GM18868 (cell line): Measurements from ENCODE around the gene TMEM181.

Source experiments
- ATAC-seq: cut with Tn5 transposase; IDR thresholded peaks from one replicate; pipeline ENCODE4 v1.9.1; 2021; ENCODE audit warnings: mild to moderate bottlenecking, moderate library complexity; ENCODE audit not compliant: unreplicated experiment

Gene TMEM181

DNA sequence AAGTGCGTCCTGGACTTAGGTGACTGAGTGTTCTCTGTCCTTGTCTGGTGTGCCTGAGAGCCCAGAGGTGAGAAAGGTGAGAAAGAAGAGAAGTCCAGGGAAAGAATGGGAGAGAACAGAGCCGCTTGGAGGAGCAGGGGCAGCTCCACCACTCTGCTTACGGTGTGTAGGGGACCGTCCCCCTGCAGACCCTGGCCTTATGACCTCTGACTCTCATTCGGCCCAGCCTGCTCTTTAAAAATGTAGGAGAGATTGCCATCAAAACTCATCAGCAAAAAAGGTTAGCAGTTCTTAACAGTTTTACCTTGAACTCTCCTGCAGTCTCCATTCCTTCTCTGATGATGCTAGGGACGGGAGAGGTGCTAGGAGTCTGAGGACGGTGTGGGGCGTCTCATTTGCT is 2.0 kb downstream of the TMEM181 start:
- no peak for ATAC-seq

DNA sequence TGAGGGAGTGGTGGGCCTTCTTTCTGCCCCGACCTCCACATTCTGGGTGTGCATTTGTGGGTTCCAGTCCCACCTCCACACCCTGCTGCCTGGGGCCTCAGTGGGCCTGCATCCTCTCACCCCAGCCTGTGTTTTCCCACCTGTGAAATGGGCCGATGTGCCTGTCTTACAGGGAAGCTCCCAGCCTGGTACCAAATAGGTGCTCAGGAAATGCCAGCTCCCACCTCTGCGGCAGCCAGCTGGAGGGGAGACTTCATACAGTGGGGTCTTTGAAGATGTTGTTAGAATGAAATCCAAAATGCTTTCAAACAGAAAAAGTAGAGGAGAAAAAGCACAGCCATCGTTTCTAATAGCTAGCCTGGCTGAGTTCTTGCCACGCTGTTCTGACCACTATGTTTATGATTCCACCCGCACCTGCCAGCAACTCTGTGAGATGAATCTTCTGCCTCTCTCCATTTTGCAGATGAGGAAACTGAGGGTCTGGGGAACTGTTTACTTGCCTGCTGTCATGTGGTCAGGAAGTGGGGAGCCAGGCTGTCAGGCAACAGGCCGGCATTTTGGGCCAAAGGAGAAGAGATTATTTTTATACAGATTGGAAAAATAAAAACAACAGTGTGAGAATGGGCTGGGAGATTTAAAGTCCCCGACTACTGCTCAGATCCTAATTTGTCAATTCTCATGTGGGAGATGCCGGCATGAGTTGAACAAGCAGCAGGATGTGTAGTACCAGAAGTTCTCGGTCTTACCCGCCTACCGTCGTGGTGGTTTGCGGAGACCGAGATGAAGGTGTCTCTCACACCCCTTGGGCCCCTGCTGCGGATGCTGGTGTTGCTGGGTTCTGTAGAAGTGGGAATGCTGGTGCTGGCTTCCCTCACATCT is 4.6 kb downstream of the TMEM181 start:
- ATAC-seq: no peak

DNA sequence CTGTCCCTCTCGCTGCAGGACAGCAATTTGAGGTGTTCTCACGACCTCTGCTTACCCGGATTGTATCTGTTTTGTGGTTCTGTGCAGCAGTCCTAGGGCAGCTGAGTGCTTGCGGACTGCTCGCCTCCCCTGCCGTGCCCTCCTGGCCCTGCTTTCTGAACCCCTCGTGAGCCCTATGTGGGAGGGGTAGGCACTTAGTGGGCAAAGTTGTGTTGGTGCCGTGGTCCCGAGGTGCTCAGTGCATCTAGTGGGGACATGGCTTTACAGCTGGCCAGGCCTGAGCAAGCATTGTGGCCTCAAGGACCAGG is 5.2 kb downstream of the TMEM181 start:
- no peak for ATAC-seq

DNA sequence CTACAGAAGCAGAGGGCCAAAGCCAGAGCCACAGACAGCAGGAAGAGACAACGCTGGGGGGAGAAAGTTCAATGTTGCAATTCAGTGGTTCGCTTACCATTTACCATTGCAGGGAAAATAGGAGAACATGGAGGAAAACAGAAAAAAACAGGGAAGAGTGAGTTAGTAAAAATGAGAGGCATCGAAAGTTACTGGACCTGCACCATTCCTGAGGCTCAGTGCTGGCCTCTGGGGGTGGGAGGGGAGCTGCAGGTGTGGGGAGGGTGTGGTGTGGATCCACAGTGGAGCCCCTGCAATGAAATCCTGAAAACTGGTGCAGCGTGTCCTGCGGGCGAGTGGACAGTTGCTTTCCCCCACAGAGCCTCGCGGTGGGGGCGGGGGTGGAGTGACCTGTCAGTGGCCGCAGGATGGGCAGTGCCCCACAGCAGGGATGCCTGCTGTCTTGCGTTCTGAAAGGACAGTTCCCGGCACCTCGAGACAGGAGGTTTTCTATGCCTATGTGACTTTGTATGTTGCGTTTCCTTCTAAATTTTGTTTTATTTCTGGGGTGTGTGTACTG is 5.7 kb downstream of the TMEM181 start:
- no peak for ATAC-seq

DNA sequence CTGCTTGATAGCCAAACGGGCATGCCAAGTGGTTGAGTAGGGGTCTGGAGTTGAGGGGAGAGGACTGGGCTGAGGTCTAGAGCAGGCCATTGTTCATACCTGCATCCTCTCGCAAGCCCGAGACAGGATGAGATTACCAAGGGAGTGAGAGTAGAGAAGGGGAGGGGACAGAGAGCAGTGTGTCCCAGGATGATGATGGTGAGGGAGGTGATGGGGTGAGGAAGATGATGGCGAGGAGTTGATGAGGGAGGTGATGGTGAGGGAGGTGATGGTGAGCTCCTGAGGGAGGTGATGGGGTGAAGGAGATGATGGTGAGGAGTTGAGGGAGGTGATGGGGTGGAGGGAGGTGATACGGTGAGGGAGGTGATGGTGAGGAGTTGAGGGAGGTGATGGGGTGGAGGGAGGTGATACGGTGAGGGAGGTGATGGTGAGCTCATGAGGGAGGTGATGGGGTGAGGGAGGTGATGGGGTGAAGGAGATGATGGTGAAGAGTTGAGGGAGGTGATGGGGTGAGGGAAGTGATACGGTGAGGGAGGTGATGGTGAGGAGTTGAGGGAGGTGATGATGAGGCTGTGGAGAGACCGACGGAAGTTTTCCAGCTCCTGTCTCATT is 6.4 kb downstream of the TMEM181 start:
- no peak for ATAC-seq

DNA sequence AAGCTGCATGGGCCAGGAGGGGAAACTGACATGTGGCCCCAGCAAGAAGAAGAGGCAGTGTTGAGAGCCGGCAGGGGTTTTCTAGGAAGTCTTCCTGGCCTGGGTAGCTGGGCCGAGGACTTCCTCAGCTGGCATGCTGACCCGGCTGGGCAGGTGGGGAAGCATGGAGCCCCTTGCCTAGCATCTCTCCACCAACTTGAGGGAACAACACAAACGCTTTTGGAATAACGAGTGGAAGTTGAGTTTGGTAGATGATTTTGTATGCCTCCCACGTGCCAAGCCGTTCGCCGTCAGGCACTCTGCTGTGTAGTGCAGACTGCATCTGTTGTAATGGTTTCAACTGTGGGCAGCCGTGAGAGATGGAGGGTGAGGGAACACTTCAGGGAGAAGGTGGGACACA is 7.3 kb downstream of the TMEM181 start:
- no peak for ATAC-seq

DNA sequence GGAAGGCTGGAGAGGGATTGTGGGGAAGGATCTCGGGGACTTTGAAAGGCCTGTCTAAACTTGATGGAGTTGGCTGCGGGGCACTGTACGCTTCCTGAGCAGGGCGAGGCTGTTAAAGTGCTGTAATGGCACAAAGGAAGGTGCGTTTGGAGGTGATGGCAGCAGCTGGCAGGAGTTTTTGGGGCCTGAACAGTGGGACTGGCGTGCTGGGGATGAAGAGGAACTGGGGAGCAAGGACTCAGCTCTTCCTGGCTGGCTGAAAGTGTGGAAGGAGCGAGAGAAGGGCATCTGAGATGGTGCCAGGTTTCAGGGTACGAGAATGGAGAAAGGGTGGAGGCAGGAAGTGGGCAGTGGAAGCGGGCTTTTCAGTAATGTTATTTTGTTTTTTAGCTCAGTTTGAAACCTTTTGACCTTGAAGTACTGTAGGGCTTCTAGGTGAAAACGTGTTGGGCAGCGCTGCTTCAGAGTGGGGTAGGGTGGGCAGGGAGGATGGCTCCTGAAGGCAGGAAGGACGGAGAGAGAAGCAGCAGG is 8.0 kb downstream of the TMEM181 start:
- ATAC-seq: no peak

DNA sequence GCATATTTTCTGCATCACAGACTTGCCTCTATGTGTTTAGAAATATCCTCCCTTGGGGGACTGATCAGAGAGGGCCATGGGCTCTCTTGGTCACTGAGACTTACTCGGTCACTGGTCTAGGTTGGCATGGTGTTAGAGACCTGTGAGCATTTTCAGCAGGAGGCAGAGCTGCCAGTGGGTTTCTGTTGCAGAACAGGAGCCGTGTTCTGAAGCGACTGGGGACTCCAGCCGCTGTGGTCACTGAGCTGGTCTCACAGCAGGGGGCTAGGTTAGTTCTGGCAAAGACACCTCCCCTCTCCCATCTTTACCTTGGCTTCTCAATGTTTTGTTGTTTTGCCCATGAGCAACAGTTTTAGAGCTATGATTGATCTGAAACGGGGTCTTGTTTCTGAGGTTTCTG is 8.7 kb downstream of the TMEM181 start:
- no peak for ATAC-seq

DNA sequence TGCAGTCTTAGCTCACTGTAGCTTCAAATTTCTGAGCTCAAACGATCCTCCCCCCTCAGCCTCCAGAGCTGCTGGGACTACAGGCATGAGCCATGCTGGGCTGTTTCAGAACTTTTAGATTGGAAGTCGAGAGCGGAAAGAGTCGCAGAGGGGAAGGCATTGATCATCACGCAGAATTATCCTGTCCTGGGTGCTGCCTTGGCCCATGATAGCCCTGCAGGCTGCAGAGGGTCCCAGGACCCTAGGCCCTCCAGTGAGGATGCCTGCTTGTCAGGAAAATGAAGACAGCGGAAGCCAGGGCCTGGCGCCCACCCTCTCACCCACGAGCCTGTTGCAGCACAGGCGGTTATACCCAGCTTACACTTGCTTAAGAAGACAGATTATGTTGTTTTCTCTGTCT is 9.1 kb downstream of the TMEM181 start:
- no peak for ATAC-seq

DNA sequence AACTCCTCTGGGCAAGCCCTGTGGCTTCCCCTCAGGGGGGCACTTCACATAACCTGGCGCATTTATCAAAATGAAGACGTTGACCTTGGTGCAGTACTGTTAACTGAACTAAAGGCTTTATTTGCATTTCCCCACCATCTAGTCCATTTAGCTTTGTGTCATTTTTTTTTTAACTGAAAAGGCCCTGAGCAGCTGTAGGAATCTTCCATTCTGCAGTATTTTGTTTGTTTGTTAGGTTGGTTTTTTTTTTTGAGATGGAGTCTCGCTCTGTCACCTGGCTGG is 10.7 kb downstream of the TMEM181 start:
- no peak for ATAC-seq

DNA sequence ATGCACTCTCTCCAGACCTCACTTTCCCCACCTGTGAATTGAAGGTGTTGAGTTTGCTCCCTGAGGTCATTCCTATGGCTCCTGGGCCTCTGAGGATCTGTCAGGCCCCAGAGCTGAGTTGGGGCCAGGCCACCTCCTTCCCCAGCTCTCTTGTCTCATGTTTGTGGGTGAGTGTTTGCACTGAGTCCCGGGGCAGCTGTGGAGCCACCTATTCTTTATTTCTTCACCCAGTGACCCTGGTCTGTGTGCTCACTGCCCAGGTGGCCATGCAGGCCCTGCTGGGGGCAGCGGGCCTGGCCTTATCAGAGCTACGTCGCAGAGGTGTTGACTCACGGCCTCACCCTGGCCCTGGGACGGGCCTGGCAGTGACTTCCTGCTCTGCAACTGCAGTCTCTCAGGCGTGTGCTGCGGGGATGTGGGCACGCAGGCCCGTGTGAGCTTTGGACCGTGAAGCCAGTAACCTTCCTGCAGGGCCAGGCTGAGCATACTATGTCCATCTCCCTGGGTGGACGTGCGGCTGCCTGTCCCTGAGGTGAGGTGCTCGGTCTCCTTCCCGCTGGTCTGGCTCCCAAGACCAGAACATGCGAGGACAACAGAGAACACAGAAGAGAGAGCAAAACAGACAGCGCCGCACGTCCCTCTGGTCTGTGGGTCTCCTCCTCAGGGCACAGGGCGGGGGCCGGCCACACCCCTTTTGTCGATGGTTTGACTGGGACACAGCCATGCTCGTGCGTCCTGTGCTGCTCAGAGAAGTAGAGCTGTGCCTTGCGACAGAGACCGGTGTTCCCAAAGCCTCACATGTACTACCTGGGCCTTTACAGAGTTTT is 12.1 kb downstream of the TMEM181 start:
- no peak for ATAC-seq

DNA sequence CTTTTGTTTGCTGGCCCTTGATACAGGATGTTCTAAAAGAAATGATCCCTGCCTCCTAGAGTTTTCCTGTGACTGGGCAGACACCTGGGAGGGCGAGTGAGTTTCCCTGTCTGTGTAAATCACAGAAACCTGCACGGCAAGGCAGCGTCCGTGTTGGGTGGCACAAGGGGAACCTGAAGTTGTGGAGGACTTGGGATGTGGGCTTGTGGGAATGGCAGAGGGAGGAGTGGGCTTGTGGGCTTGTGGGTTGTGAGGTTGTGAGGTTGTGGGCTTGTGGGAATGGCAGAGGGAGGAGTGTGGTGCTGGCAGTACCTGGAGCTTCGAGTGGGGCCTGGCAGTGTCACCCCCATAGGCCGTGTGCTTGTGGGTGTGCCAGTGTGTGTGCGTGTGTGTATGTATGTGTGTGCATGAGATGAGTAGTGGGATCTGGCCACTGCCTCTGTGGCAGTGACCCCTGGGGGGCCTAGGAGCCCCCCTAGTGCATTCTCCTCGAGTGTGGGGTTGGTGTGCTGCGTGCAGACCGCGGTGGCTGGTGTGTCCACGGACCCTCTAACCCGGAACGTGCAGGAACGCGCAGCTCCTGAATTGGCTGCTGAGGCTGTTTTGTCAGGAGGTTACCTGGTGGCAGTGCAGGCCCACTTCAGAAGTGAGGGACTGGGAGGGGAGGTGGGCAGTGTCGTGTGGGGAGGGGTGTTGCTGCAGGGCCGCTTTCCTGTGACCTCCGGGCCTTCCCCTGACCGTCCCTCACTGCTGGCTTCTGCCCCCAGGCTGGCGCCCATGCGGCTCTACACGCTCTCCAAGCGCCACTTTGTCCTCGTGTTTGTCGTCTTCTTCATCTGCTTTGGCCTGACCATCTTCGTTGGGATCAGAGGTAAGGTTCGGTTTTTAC is 13.0 kb downstream of the TMEM181 start:
- no peak for ATAC-seq

DNA sequence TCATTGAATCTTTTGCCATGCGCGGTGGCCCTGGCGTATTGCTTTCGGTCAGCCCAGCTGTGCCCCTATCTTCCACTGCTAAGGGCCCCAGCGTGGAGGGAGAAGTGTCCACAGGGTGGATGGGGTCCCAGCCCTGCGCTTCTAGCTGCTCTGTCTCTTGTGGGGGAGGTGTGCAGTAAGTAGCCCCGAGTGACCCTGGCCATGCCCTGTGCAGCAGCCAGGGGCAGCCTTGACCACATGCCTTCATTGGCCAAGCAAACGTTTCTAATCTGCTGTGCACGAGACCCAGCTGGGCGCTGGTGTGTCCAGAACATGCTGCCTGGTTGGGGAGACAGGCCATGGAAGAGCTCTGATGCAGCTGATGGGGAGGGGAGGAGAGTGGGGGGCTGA is 13.6 kb downstream of the TMEM181 start:
- no peak for ATAC-seq

DNA sequence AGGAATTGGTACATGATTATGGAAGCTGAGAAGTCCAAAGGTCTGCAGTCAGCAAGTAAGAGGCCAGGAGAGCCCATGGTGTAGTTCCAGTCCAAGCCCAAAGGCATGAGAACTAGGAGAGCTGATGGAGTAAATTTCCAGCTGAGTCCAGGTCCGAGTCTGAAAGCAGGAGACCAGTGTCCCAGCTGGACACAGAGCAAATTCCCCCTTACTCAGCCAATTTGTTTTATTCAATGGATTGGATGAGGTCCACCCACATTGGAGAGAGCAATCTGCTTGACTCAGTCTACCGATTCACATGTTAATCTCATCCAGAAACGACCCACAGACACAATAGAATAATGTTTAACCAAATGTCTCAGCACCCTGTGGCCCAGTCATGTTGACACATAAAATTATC is 14.9 kb downstream of the TMEM181 start:
- ATAC-seq: no peak

DNA sequence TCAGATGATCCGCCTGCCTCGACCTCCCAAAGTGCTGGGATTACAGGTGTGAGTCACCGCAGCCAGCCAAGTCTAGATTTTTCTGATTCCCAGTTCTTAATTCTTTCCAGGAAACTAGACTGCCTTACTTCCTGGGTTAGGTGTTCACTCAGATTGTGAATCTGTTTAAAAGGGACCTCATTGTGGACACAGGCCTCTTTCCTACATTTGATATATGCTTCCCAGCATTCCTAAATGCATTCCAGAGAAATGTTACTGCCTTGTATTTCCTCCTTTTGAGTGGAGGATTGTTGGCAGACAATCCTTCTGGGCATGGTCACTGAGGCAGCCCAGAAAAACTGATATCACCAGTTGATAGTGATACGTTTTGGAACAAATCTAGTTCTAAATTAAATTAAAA is 15.7 kb downstream of the TMEM181 start:
- ATAC-seq: no peak

DNA sequence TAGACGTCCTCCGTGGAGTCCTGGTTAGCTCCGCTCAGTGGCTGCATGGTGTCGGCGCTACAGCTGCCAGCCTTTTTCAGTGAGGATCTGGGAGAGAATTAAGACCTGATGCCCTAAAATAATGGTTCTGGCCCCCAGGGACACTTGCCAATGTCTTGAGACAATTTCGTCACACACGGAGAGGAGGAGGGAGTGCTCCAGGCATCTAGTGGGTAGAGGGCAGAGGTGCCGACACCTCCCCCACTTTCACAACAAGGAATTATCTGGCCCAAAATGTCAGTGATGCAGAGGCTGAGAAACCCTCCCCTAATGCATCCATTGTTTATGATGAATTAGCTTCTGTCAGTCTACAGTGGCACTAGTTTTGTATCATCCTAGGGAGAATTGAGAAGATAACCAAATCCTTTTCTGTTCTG is 24.4 kb downstream of the TMEM181 start:
- no peak for ATAC-seq

DNA sequence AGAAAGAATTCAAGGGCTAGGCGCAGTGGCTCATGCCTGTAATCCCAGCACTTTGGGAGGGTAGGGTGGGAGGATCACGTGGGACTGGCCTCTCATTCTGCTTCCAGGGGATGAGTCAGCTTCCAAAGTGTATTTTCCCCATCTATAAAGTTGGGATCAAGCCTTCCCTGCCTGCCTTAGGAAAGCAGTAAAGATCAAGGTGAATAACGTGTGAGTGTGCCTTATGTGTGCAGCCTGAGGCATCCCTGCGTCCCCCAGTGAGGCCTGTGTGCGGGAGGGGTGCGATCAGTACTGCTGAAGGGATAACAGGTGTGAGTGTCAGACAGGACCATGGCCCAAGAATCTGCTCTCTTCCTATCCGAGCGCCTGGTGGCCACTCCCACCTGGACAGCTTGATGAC is 26.8 kb downstream of the TMEM181 start:
- ATAC-seq: no peak

DNA sequence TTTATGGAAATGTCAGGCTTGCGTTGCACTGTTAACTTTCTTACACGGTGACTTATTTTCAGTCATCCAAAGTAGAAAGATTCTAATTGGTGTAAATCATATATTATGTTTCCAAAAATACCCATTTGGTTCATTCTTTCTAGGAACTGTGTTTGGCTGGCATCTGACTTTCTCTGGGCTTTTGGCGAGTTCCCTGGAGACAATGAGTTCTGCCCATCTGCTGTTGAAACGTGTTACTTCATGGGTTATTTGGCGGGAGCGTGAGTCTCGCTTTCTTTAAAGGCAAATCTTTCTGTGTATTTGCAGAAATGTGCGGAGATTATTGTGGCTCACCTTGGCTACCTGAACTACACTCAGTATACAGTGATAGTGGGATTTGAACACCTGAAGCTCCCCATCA is 29.5 kb downstream of the TMEM181 start:
- ATAC-seq: no peak

DNA sequence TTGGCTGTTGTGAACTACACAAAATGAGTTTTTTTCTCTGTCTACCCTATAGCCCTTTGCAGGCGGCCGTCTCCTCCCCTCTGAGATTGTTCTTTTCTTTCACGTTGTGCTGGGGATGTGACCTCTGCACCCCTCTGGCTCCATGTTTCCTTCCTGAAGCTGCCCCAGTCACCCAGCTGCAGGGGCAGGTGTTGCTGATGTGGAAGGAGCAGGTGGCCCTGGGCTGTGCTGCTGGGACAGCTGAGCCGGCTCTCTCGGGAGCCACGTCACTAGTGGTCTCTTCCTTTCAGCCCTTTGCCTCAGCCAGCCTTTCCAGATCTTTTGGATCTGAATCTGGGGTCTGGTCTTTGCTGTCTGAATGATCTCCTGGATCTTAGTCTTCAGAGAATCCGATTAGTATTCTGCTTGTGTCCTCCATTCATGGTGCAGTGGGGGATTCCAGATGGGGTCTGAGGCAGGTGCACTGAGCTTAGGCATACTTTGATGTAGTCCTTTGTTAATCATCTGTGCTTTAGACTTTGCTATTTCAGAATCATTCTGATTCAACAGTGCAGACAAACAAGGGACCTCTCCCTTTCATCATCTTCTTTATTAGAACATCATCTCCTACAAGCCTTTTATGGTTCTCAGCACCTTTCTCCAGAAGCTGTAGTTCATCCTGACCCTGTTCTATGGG is 31.4 kb downstream of the TMEM181 start:
- ATAC-seq: no peak

DNA sequence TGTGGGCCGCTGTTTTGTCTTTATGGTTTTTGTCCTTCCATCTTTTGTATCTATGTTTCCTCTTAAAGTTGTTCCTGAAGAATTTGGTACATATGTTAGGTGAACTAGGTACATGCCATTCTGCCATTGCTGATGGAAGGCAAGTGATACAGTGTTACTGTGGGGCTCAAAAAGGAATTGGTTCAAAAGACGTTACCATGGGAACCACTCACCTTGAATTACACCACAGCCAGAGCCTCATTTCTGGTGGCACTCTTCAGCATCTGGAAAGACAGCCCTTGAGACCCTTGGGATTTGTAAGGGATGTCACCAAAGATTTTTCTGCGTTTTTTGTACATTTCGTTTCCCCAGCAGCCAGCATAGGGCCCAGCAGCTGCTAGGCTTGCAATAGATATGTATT is 31.9 kb downstream of the TMEM181 start:
- no peak for ATAC-seq
